ENCODE measurements around the gene TNNI3K. TPM values are rescaled to one million over a fixed set of nuclear protein-coding genes. Genes with fewer than 3 reads are reported as not detected.

TNNI3K gene
- polyA plus RNA-seq, 1 experiment: not detected

DNA sequence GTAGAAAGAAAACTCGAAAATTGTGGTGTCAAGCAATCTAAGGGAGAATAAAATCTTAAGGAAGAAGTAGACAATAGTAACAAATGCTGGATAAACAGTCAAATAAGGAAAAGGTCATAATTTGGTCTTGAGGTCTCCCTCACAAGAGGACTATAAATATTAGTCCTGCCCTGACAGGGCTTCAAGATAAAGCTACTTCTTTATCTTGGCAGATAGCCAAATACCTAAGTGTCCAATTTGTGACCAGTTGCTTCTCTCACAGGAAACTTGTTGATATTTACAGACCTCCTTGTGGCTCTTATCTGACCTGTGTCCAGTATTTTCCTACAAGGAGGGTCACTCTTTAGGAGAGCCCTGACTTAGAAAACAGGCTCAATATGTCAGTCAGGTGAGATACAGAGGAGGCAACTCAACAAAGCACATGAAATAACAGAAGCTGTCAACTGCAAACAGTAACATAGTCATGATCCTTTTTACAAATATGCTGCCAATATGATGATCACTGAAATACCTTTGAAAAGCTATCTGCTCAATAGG, 88.8 kb downstream of the TNNI3K start:
- TF ChIP-seq, protein P1, sequence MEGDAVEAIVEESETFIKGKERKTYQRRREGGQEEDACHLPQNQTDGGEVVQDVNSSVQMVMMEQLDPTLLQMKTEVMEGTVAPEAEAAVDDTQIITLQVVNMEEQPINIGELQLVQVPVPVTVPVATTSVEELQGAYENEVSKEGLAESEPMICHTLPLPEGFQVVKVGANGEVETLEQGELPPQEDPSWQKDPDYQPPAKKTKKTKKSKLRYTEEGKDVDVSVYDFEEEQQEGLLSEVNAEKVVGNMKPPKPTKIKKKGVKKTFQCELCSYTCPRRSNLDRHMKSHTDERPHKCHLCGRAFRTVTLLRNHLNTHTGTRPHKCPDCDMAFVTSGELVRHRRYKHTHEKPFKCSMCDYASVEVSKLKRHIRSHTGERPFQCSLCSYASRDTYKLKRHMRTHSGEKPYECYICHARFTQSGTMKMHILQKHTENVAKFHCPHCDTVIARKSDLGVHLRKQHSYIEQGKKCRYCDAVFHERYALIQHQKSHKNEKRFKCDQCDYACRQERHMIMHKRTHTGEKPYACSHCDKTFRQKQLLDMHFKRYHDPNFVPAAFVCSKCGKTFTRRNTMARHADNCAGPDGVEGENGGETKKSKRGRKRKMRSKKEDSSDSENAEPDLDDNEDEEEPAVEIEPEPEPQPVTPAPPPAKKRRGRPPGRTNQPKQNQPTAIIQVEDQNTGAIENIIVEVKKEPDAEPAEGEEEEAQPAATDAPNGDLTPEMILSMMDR (IDR thresholded peaks at IDR 0.05; ENCODE audit: insufficient read depth, low read depth, low read length): no peak
- Histone ChIP-seq H3K4me3 (ENCODE audit: low read depth, low read length) (no peak overlapping the region), H3K36me3 (ENCODE audit: control insufficient read depth, insufficient read depth, low read length) (no peaks in the 10 kb centered on the region), H3K27me3 (ENCODE audit: control insufficient read depth, insufficient read depth, low read length) (no peaks in the 10 kb centered on the region)
- ChIA-PET POLR2A (no interaction called here), CTCF (no interaction called here)
- no peak for DNase-seq (ENCODE audit: low read depth)

- CTCF ChIA-PET: interaction anchor here (0.9 kb wide), 1 partner anchor 15 kb away, joined by 4 read pairs; no protein-coding TSS in a partner anchor
- H3K27me3 ChIP-seq (ENCODE audit: control insufficient read depth, insufficient read depth, low read length): no peaks in the 10 kb centered on the region
- POLR2A ChIA-PET: no interaction called here
- no peak for DNase-seq (ENCODE audit: low read depth)
- H3K36me3 ChIP-seq (ENCODE audit: control insufficient read depth, insufficient read depth, low read length): no peaks in the 10 kb centered on the region
- TF ChIP-seq, protein P1 (IDR thresholded peaks at IDR 0.05; ENCODE audit: insufficient read depth, low read depth, low read length): no peak
- no peak overlapping the region for H3K4me3 ChIP-seq (ENCODE audit: low read depth, low read length)
Observed at GRCh38 chr1:74324684-74325448, 89.7 kb downstream of the TNNI3K start.

GRCh38 chr1:74328851-74329250, 93.7 kb downstream of the TNNI3K start:
- CTCF ChIA-PET: no interaction called here

DNA sequence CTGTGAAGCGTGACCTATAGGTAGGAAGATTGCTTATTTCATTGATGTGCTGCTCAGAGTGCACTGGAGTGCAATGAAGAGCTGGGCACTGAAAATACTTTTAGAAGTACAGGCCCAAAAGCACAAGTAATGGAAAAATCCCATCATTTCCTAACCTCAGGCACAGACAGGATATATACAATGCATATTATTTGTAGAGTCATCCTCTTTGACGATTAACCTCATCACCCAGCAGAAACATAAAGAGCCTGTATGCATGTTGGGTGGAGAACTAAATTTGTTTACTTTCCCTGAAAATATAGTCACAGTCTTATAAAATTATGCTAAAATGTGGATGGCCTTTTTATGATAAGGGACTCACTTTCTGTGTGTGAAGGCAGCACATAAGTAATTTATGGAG, 98.1 kb downstream of the TNNI3K start:
- no peaks in the 10 kb centered on the region for H3K36me3 ChIP-seq (ENCODE audit: control insufficient read depth, insufficient read depth, low read length)
- DNase-seq (ENCODE audit: low read depth): no peak
- H3K4me3 ChIP-seq (ENCODE audit: low read depth, low read length): no peak overlapping the region
- H3K27me3 ChIP-seq (ENCODE audit: control insufficient read depth, insufficient read depth, low read length): no peaks in the 10 kb centered on the region
- TF ChIP-seq, protein P1 (IDR thresholded peaks at IDR 0.05; ENCODE audit: insufficient read depth, low read depth, low read length): no peak
- ChIA-PET POLR2A (no interaction called here), CTCF (no interaction called here)

More at GRCh38 chr1:74328851-74329250, 93.7 kb downstream of the TNNI3K start:
- Histone ChIP-seq H3K36me3 (ENCODE audit: control insufficient read depth, insufficient read depth, low read length) (no peaks in the 10 kb centered on the region), H3K4me3 (ENCODE audit: low read depth, low read length) (no peak overlapping the region), H3K27me3 (ENCODE audit: control insufficient read depth, insufficient read depth, low read length) (no peaks in the 10 kb centered on the region)
- DNase-seq (ENCODE audit: low read depth): no peak
- TF ChIP-seq, protein P1 (IDR thresholded peaks at IDR 0.05; ENCODE audit: insufficient read depth, low read depth, low read length): no peak
- POLR2A ChIA-PET: no interaction called here

DNA sequence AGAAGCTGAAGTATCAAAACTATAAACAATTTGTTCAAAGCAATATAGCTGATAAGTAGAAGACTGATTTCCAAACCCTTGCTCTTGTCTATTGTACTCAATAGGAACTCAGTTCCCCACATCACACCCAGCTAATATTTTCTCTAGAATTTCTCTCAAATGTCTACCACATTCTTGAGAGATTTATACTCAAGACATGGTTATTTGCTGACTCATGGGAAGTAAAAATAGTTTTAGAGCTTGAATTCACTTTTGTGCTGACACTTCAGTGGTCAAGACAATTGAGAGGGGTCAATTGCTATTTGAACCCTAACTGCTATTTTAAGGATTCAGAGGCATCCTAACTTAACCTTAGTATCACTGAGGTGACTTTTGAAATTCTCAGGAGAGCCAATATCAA, 99.0 kb downstream of the TNNI3K start:
- no peaks in the 10 kb centered on the region for H3K36me3 ChIP-seq (ENCODE audit: control insufficient read depth, insufficient read depth, low read length)
- no peak for DNase-seq (ENCODE audit: low read depth)
- no peak overlapping the region for H3K4me3 ChIP-seq (ENCODE audit: low read depth, low read length)
- POLR2A ChIA-PET: no interaction called here
- no peaks in the 10 kb centered on the region for H3K27me3 ChIP-seq (ENCODE audit: control insufficient read depth, insufficient read depth, low read length)
- CTCF ChIA-PET: no interaction called here
- TF ChIP-seq, protein P1 (IDR thresholded peaks at IDR 0.05; ENCODE audit: insufficient read depth, low read depth, low read length): no peak
